Breast epithelium (tissue), 4 donors: ENCODE results near the gene PUM2. TPM values are rescaled to one million over a fixed set of nuclear protein-coding genes. Genes with fewer than 3 reads are reported as not detected.

Experiments used
- DNase-seq, 2 donors: peaks; one replicate each; pipeline ENCODE4 v3.0.0-alpha.2; 2019; ENCODE audit warnings: low spot score in 2 of 2
- H3K27ac ChIP-seq, 2 donors: fragments of 200-600 bp; sonication (generic) in 1 of 2; one replicate each; pipeline ENCODE4 v1.5.1; 2016 to 2019; ENCODE audit warnings: mild to moderate bottlenecking in 1 of 2
- H3K27me3 ChIP-seq, 2 donors: fragments of 200-600 bp; sonication (generic) in 1 of 2; one replicate each; pipeline versions ENCODE4 v1.5.1 to v1.6.0; 2017 to 2019; ENCODE audit warnings: control low read depth in 1 of 2, mild to moderate bottlenecking in 1 of 2
- H3K36me3 ChIP-seq: fragments of 200-600 bp; one replicate; pipeline ENCODE4 v1.5.1; 2019
- H3K4me1 ChIP-seq, 2 donors: fragments of 200-600 bp; sonication (generic); one replicate each; pipeline ENCODE4 v1.5.1; 2016 to 2019; ENCODE audit warnings: control low read depth in 1 of 2
- H3K4me3 ChIP-seq, 3 donors: fragments of 200-600 bp; sonication (generic); 1 replicate in 2 of 3; 2 replicates in 1 of 3; pipeline ENCODE4 v1.5.1; 2016 to 2019; ENCODE audit warnings: mild to moderate bottlenecking in 3 of 3, moderate library complexity in 2 of 3
- H3K9me3 ChIP-seq, 2 donors: fragments of 200-600 bp; sonication (generic) in 1 of 2; one replicate each; pipeline ENCODE4 v1.5.1; 2016 to 2019; ENCODE audit warnings: control low read depth in 1 of 2
- CTCF ChIP-seq, 3 donors: fragments of 450-650 bp; IDR thresholded peaks; one replicate each; pipeline ENCODE4 v1.5.1; 2016 to 2017; ENCODE audit warnings: antibody characterized with exemption in 3 of 3, mild to moderate bottlenecking in 3 of 3, moderate library complexity in 3 of 3
- POLR2A ChIP-seq: fragments of 450-650 bp; IDR thresholded peaks from one replicate; pipeline ENCODE4 v1.6.1; 2016; ENCODE audit warnings: antibody characterized with exemption, mild to moderate bottlenecking, moderate library complexity
- POLR2AphosphoS5 ChIP-seq, 3 donors: sonication (generic); formaldehyde crosslinking; IDR thresholded peaks; one replicate each; pipeline ENCODE4 v1.6.1; 2017; ENCODE audit warnings: antibody characterized with exemption in 3 of 3
- intact Hi-C: fragments of 100-400 bp; cut with DNase I; formaldehyde crosslinking; loops from one replicate; pipeline ENCODE4 v1.15.1; 2023; ENCODE audit warnings: low total_unique reads
- total RNA-seq, 3 donors: library from RNA; depleted of rRNA; stranded (reverse); fragments of >200 nt; gene quantifications; one replicate each; pipeline ENCODE4 v1.1.0, GENCODE V29; 2016

PUM2 gene
- total RNA-seq, 3 donors from 2014 or later, result 69.3 to 94.0 (median 92.8) TPM

GRCh38 chr2:20348542-20348941 is 2.1 kb downstream of the PUM2 start:
- Histone ChIP-seq H3K4me1 (peaks cover 0 to 11% of the 10 kb centered on the region in 2 donors), H3K27me3 (no peaks in the 10 kb centered on the region), H3K9me3 (no peaks in the 10 kb centered on the region), H3K36me3 (no peaks in the 10 kb centered on the region), H3K27ac (no peak overlapping the region), H3K4me3 (peak overlapping the region in 2 of 3 donors; percentile 80 to 93)
- TF ChIP-seq POLR2AphosphoS5 (IDR thresholded peaks at IDR 0.05) (no peak), CTCF (IDR thresholded peaks at IDR 0.05) (no peak), POLR2A (no peak)
- intact Hi-C loops, result no loop called here
- no peak for DNase-seq

- Histone ChIP-seq H3K36me3 (no peaks in the 10 kb centered on the region), H3K27me3 (no peaks in the 10 kb centered on the region), H3K27ac (no peak overlapping the region), H3K4me1 (peaks cover 0 to 11% of the 10 kb centered on the region in 2 donors), H3K9me3 (no peaks in the 10 kb centered on the region), H3K4me3 (no peak overlapping the region)
- intact Hi-C loops, result no loop called here
- TF ChIP-seq CTCF (IDR thresholded peaks at IDR 0.05), result no peak
- TF ChIP-seq POLR2AphosphoS5 (IDR thresholded peaks at IDR 0.05), result no peak
- no peak for TF ChIP-seq POLR2A
- no peak for DNase-seq
Observed at GRCh38 chr2:20346565-20347381, 3.9 kb downstream of the PUM2 start.

- Histone ChIP-seq H3K9me3 (no peaks in the 10 kb centered on the region), H3K4me3 (no peak overlapping the region), H3K27me3 (no peaks in the 10 kb centered on the region), H3K36me3 (no peaks in the 10 kb centered on the region), H3K27ac (no peak overlapping the region), H3K4me1 (peaks cover 0 to 5% of the 10 kb centered on the region in 2 donors)
- TF ChIP-seq CTCF (IDR thresholded peaks at IDR 0.05) (no peak), POLR2AphosphoS5 (IDR thresholded peaks at IDR 0.05) (no peak), POLR2A (no peak)
- DNase-seq, result no peak
- intact Hi-C loops, result no loop called here
Observed at GRCh38 chr2:20343128-20343527, 7.5 kb downstream of the PUM2 start.

- Histone ChIP-seq H3K9me3 (no peaks in the 10 kb centered on the region), H3K27ac (no peak overlapping the region), H3K4me3 (no peak overlapping the region), H3K27me3 (no peaks in the 10 kb centered on the region), H3K4me1 (peaks cover 0 to 5% of the 10 kb centered on the region in 2 donors), H3K36me3 (no peaks in the 10 kb centered on the region)
- DNase-seq, result no peak
- TF ChIP-seq POLR2A (no peak), POLR2AphosphoS5 (IDR thresholded peaks at IDR 0.05) (no peak), CTCF (IDR thresholded peaks at IDR 0.05) (no peak)
- intact Hi-C loops, result no loop called here
Observed at GRCh38 chr2:20339012-20339411, 11.6 kb downstream of the PUM2 start.

GRCh38 chr2:20334605-20335203 is 15.9 kb downstream of the PUM2 start:
- H3K27ac ChIP-seq, result no peak overlapping the region
- TF ChIP-seq POLR2AphosphoS5 (IDR thresholded peaks at IDR 0.05) (no peak), CTCF (IDR thresholded peaks at IDR 0.05) (no peak), POLR2A (no peak)
- no peaks in the 10 kb centered on the region for H3K36me3 ChIP-seq
- H3K4me1 ChIP-seq, result no peaks in the 10 kb centered on the region
- intact Hi-C loops, result no loop called here
- no peak for DNase-seq
- H3K9me3 ChIP-seq, result peaks cover 0 to 6% of the 10 kb centered on the region in 2 donors
- H3K4me3 ChIP-seq, result no peak overlapping the region
- no peaks in the 10 kb centered on the region for H3K27me3 ChIP-seq
